NCI-H446 (cell line): ENCODE measurements around the gene TSHZ2.
"Not testable (repeated sequence)": the region's sequence is repeated elsewhere in the genome, so short reads cannot be mapped to it uniquely, and the experiment has no call there.

ENCODE experiments used
- DNase-seq, 2 experiments: peaks; one replicate each; lab custom pipeline; 2025; lab: John Stamatoyannopoulos, UW

TSHZ2 gene

GRCh38 chr20:53453076-53453475, 480.9 kb downstream of the TSHZ2 start:
- peak in 1 of 2 experiments; percentile 53 for DNase-seq

GRCh38 chr20:53454675-53455276, 482.6 kb downstream of the TSHZ2 start:
- no peak for DNase-seq

DNA sequence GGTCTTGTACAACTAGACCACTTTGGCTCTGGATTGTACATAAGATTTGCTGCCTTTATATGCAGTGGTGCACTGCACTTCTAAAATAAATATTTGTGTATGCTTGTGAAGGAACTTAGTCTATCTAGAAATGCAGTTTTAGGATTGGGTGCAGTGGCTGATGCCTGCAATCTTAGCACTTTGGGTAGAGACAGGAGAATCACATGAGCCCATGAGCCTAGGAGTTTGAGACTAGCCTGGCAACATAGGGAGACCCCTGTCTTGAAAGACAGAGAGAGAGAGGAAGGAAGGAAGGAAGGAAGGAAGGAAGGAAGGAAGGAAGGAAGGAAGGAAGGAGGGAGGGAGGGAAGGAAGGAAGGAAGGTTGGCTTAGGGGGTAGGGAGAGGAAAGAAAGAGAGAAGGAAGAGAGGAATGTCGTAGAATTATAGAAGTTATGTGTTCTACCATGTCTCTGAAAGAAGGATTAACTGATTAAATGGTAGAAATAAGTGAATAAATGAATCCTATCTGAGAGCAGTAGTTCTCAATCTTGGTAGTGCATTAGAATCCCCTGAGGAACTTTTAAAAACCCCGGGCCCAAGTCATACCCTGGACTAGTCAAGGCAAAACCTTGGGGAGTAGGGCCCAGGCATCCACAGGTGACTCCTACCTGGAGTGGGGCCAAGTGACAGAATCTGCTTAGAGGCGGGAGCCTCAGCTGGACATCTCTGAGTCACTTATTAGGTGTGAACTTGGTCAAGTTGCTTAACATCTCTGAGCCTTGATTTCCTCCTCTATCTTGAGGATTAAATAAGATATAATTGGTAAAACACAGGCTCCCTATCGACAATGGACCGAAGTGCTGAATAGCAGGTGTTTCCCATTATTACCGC, 491.2 kb downstream of the TSHZ2 start:
- DNase-seq: no peak

DNA sequence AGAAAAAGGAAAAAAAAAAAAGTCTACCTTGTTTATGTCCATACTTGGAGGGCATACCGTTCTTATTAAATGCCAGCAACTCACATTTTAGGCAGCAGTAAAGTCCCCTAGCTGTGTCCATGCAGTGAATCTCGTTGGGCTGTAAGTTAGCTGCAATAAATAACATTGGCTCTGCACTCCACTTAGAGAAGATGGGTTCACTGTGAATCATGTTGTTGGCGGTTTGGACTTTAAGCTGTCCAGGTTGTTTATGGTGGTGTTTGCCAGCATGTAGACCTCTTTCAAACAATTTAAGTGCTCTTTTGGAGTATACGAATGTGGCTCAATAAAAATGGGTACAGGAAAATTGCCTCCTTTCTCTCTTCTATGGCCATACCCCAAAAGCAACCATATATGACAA, 494.1 kb downstream of the TSHZ2 start:
- DNase-seq: no peak

- DNase-seq: no peak
These were observed 496.4 kb downstream of the TSHZ2 start for GRCh38 chr20:53468587-53468986.

DNA sequence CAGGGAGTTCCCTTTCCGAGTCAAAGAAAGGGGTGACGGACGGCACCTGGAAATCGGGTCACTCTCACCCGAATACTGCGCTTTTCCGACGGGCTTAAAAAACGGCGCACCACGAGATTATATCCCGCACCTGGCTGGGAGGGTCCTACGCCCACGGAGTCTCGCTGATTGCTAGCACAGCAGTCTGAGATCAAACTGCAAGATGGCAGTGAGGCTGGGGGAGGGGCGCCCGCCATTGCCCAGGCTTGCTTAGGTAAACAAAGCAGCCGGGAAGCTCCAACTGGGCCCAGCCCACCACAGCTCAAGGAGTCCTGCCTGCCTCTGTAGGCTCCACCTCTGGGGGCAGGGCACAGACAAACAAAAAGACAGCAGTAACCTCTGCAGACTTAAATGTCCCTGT, 500.7 kb downstream of the TSHZ2 start:
- DNase-seq: not testable (repeated sequence)

GRCh38 chr20:53480913-53481312, 508.8 kb downstream of the TSHZ2 start:
- DNase-seq: no peak

- no peak for DNase-seq
These were observed 515.5 kb downstream of the TSHZ2 start for GRCh38 chr20:53487461-53488200.

- DNase-seq: no peak
These were observed 516.7 kb downstream of the TSHZ2 start for GRCh38 chr20:53488775-53489272.

DNA sequence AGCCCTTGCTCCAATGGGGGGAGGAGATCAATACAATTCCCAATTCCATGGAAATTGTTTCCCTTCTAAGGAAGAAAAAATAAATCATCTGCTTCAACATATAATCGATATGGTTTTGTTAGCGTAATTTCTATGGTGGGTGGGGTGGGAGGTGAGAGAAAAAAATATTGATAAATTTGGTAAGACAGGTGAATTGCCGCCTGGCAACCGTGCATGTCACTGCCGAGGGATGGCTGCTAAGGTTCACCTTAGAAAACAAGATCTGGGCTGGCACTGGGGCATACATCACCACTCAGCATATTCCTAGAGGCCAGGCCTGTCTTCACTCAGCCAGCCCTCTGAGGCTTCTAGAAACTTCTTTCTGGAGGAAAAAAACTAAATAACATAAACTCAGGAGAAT, 517.4 kb downstream of the TSHZ2 start:
- DNase-seq: no peak

DNA sequence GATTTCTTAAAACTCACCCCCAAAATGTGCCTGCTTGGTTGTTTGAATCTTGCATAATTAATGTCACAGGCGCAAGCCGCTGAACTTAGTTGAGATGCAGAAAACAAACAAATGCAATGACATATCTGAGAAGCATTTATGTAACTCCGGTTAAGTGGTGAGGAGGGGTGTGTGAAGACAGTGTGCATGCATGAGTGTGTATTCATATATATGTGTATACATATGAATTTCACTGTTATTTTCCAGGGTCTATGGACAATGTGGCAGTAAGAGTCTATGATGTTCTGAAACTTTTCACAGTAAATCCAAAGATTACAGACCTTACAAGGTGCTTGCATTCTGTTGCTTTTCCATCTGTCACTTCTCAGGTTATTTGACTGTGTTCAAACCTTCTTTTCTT, 518.5 kb downstream of the TSHZ2 start:
- DNase-seq: no peak

DNA sequence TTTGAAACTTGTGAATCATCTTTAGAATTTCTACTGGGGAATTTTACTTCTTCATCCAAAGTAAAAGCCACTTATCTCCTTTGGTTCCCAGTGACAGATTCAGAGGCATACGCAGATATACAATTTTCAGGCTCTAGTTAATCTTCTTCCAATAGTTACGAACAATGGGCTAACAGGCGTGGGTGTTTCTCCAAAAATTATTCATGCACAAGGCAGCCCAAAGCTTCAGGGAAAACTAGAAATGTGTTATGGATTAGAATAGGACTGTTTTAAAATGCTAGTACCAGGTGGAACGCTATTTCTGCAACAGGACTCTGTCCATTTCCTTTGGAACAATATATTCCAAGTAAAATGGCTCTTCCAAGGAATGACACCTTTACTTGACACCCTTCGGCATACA, 519.3 kb downstream of the TSHZ2 start:
- DNase-seq: no peak

DNA sequence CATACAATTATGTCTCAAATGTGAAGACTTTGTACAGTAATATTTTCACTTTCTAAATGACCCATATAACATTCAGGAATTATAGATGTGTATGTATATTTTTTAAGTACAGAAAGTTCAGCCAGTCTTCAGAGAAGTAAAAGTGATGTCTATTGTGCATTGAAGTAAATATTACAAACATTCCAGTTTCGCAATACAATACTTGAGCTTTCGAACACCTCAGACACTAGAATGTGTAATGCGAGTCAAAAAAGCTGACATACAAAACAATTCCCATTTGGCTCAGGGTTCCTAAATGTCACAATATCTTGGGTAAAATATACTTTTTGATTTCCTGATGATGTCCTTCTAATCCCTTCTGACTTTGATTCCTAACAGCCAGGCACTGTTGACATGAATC, 520.1 kb downstream of the TSHZ2 start:
- DNase-seq: no peak

GRCh38 chr20:53493311-53493857, 521.2 kb downstream of the TSHZ2 start:
- peak in 1 of 2 experiments; percentile 12 for DNase-seq

DNA sequence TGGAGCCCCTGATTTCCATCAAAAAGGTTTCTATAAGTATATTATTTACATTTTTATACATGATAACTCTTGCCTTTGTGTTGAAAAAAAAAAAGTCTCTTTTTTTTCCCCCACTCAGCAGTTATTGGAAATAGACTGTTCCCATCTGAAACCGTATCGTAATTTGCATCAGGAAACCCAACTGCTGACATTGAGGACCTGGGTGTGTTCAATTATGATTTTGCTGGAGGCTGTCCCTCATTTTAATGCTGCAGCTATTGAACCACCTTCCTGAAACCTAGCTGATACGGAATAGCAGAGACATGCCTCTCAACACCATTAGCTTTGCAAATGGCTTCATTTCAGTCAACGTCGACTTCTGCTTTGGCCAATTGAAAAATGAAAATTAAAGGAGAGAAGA, 522.6 kb downstream of the TSHZ2 start:
- DNase-seq: no peak

DNA sequence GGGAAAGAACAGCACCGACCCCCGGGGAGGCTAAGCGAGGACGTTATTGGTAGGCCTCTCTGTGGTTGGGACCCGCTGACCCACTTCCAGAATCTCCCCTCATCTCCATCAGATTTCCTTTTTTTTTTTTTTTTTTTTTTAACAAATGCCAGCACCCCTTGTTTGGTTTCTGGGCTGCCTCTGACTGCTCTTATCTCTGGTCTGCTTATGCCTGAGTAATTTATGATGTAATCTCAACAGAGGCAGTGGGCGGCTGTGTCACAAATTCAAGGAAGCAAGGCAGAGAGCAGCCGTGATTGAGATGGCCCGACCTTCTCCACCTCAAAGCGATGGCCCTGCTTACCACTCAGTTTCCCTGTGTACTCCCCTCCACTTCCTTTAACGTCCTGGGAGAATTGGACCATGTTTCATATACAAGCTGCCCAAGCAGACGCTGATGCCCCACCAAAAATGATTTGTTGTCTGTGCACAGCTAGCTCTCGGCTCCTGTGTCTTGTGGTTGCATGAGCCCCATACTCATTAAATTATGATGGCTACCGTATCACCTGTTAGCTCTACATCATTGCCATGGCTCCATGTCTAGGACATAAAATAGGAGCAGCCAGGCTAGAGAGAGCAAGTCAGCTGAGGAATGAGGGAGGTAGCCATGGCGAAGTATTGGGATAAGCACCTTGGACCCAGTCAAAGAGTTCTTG, 523.4 kb downstream of the TSHZ2 start:
- DNase-seq: no peak

GRCh38 chr20:53497246-53497645, 525.1 kb downstream of the TSHZ2 start:
- DNase-seq: no peak

- no peak for DNase-seq
These were observed 526.2 kb downstream of the TSHZ2 start for GRCh38 chr20:53498341-53498740.

GRCh38 chr20:53500651-53501050, 528.5 kb downstream of the TSHZ2 start:
- DNase-seq: no peak

GRCh38 chr20:53502820-53503219, 530.7 kb downstream of the TSHZ2 start:
- peak; percentile 70 to 84 for DNase-seq

DNA sequence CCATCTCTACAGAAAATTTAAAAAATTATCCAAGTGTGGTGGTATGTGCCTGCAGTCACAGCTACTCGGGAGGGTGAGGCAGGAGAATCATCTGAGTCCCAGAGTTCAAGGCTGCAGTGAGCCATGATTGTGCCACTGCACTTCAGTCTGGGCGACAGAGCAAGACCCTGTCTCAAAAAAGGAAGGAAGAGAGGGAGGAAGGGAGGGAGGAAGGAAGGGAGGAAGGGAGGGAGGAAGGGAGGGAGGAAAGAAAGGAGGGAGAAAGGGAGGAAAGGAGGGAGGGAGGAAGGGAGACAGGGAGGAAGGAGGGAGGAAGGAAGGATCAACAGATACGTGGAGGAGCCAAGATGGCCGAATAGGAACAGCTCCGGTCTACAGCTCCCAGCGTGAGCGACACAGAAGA, 531.4 kb downstream of the TSHZ2 start:
- DNase-seq: no peak

- DNase-seq: not testable (repeated sequence)
These were observed 531.9 kb downstream of the TSHZ2 start for GRCh38 chr20:53504106-53504505.
